GM12891 (cell line): Measurements from ENCODE around the gene WDCP.

Source experiments
- DNase-seq: peaks from one replicate; pipeline ENCODE4 v3.0.0; 2011; ENCODE audit warnings: low spot score; ENCODE audit not compliant: insufficient read length
- FAIRE-seq: peaks from 2 replicates; lab custom pipeline; 2011; peaks lifted over from hg19 to GRCh38; lab: Jason Lieb, UNC
- PAX5 ChIP-seq: IDR thresholded peaks from 2 replicates; pipeline ENCODE4 v1.6.1; 2011; ENCODE audit warnings: low read length, moderate library complexity, mild to moderate bottlenecking; ENCODE audit not compliant: insufficient read depth, severe bottlenecking
- POLR2A ChIP-seq: IDR thresholded peaks from 2 replicates; pipeline ENCODE4 v1.6.1; 2011; ENCODE audit warnings: low read depth, low read length, control low read depth
- POLR2AphosphoS5 ChIP-seq: IDR thresholded peaks from 2 replicates; pipeline ENCODE4 v1.6.1; 2011; ENCODE audit warnings: low read depth, low read length, control low read depth
- POU2F2 ChIP-seq: IDR thresholded peaks from 2 replicates; pipeline ENCODE4 v1.6.1; 2011; ENCODE audit warnings: low read depth, mild to moderate bottlenecking, control low read depth, low read length, moderate library complexity
- SPI1 ChIP-seq: IDR thresholded peaks from 2 replicates; pipeline ENCODE4 v1.6.1; 2011; ENCODE audit warnings: low read depth, low read length, control low read depth
- TAF1 ChIP-seq: IDR thresholded peaks from 2 replicates; pipeline ENCODE4 v1.6.1; 2011; ENCODE audit warnings: low read depth, low read length, control low read depth

WDCP gene

DNA sequence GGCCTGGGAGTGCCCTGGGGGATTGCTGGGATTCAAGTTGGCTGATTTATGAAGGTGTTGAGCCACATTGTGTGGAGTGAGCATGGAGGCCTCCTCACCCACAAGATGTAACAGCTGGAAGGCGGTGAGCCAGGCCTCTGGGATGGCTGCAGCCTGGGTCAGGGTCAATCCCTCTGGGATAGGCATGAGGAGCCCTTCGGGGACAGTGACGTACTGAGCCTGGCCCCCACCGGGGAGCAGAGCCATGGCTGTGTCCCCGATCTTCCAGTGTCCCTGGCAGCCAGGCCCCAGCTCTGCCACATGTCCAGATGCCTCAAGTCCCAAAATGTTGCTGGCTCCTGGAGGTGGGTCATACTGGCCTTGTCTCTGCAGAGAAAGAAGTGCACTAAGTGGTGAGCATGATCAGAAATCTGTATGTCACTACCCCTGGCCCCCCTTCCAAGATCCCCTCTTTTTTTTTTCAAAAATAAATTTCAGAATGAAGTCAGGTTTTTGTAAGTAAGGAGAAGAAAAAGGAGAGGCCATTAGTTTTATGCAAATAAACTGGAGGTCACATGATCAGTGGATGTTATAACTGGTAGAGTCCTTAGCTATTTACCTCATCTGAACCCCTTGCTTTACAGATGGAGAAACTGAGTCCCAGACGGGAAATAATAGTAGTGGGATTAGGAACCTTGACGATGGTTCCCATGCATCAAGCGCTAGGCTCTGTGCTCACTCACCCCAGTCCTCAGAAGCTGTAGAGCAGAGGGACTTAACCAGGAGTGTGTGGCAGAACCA is 35.8 kb upstream of the WDCP start:
- FAIRE-seq = no peak
- DNase-seq = no peak
- no peak for TF ChIP-seq PAX5
- TF ChIP-seq POU2F2 = no peak
- no peak for TF ChIP-seq TAF1
- TF ChIP-seq SPI1 = no peak
- TF ChIP-seq POLR2A = no peak
- no peak for TF ChIP-seq POLR2AphosphoS5

DNA sequence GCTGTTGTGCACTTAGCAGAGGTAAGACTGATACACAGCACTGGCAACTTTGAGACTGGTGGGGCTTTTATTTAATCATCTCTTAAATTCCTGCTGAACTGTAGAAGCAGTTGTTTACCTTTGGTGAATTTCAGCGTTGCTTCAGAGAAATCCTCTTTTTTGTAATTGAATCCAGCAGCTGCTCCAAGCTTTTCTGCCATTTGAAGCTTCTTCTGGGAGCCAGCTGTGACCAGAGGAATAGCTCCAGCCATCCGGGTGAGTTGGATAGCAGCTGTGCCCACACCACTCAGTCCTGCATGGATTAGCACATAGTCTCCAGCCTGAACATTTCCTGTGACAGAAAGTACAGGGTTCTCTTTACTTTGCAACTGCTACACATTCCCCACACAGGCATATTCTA is 33.5 kb upstream of the WDCP start:
- DNase-seq (no peak), FAIRE-seq (no peak)

DNA sequence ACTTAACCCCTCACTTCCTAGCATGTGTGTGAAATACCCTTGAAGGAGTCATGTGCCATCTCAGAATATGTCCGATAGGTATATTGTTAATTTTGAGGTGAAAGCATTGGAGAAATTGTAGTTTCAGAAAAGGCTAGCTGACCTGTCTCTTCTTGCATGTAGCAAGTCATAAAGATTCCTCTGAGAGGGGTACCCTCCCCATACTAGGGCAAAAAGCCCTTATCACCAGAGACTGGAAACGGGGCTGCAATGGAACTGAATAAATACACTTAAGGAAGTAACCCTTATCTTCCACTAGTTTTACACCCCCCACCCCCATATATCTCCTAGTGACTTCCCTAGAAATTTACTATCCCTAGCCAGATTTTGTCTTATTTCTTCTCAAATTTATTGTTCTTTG is 30.7 kb upstream of the WDCP start:
- DNase-seq = no peak
- no peak for FAIRE-seq
- no peak for TF ChIP-seq POLR2AphosphoS5
- TF ChIP-seq POLR2A = no peak
- TF ChIP-seq TAF1 = no peak
- TF ChIP-seq SPI1 = no peak
- TF ChIP-seq PAX5 = no peak
- no peak for TF ChIP-seq POU2F2

More for the DNA sequence above, 33.5 kb upstream of the WDCP start:
- TF ChIP-seq POU2F2 (no peak), POLR2AphosphoS5 (no peak), PAX5 (no peak), TAF1 (no peak), SPI1 (no peak), POLR2A (no peak)

DNA sequence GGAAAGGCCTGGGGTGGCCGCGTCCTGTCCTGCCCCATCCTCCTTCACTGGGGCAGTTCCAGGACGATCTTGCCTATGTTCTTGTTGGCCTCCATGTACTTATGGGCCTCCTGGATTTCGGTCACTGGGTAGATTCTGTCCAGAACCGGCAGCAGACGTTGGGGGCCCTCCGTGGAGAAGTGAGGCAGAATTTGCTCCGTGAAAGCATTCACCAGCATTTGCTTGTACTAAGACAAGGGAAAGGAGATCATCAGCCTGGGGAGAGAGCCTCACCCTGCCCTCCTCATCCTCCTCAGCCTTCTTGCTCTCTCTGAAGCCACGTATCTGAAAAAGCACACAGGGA is 30.3 kb upstream of the WDCP start:
- FAIRE-seq (no peak), DNase-seq (no peak)
- no peak for TF ChIP-seq POLR2A
- TF ChIP-seq SPI1 = no peak
- no peak for TF ChIP-seq POU2F2
- no peak for TF ChIP-seq TAF1
- no peak for TF ChIP-seq PAX5
- TF ChIP-seq POLR2AphosphoS5 = no peak

DNA sequence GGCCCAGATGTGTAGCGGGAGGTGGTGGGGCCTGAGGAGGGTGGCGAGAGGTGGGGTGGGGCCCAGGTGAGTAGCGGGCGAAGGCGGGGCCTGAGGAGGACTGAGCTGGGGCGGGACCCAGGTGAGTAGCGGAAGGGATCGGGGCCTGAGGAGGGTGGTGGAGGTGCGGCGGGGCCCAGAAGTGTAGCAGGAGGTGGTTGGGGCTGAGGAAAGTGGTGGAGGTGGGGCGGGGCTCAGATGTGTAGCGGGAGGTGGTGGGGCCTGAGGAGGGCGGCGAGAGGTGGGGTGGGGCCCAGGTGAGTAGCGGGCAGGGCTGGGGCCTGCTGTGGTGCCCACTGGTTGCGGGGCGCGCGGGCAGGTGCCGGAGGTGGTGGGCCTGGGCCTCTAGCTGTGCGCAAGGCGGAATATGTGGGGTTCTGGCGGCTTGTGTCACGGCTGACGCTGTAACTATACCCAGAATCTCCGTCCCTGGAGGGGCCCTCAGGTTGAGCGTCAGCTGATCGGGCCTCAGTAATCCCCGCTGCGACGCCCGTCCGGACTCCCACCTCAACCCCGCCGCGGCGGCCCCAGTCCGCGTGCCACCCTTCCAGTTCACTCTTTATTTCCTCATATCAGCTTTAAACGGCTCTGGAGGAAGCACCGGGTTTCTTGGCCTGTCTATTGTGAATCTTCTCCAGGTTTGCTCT is 29.8 kb upstream of the WDCP start:
- no peak for TF ChIP-seq SPI1
- FAIRE-seq (no peak), DNase-seq (no peak)

DNA sequence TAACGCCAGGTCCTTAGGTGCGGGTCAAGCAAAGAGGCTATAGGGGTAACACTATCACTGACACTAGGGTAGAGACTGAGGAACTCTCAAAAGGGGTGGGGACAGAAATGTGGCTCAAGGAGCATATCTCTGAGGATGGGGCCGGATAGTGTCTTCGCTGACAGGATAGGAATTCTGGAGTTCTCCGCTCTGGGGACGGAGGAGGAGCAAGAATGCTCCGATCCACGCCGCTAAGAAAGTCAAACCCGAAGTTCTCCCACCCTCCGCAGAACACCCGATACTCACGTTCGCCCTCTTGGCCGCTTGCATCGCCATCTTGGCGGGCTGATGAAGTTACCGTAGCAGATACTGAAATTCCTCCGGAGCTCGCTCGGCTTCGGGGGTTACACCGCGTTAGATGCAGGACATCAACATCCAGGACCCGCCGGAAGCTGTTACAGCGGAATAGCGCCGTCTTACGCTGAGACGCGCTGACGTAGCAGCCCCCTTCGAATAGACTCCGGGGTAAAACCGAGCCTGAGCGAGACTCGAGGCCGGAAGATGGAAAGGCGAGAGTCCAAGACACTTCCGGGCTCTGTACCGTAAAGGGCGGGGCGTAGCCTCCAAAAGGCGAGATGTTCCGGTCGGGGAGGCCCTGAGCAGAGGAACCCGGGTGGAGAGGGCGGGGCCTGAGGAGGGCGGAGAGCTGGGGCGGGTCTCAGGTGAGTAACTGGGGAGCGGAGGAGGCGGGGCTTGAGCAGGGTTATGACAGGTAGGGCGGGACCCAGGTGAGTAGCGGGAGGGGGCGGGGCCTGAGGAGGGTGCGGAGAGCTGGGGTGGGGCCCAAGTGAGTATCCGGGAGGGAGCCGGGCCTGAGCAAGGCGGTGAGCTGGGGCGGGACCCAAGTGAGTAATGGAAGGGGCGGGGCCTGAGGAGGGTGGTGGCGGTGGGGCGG is 29.0 kb upstream of the WDCP start, which contains the start of gene SF3B6:
TSS of gene SF3B6 (minus strand) at position 412 of the 934 bp plus-strand sequence. CDS start at position 315, 97 bp downstream.
- DNase-seq (peak; percentile 83), FAIRE-seq (peak; percentile 98)
- TF ChIP-seq TAF1 = peak; percentile 90
- TF ChIP-seq PAX5 = peak; percentile 13
- peak; percentile 55 for TF ChIP-seq SPI1
- TF ChIP-seq POLR2AphosphoS5 = peak; percentile 94
- TF ChIP-seq POU2F2 = peak; percentile 91
- peak; percentile 94 for TF ChIP-seq POLR2A

DNA sequence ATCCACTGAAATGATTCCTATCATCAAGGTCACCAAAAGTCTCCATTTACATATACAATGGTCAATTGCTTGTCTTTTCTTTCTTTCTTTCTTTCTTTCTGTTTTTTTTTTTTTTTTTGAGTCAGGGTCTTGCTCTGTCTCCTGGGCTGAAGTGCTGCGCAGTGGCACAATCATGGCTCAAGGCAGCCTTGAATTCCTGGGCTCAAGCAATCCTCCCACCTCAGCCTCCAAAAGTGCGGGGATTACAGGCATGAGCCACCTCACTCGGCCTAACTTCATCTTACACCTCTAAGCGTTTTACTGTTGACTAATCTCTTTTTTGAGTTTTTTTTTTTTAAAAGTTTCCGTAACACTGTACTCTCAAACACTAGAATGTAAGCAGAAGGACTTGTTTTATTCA is 28.1 kb upstream of the WDCP start:
- FAIRE-seq (no peak), DNase-seq (no peak)
- TF ChIP-seq TAF1 (no peak), POU2F2 (no peak)

DNA sequence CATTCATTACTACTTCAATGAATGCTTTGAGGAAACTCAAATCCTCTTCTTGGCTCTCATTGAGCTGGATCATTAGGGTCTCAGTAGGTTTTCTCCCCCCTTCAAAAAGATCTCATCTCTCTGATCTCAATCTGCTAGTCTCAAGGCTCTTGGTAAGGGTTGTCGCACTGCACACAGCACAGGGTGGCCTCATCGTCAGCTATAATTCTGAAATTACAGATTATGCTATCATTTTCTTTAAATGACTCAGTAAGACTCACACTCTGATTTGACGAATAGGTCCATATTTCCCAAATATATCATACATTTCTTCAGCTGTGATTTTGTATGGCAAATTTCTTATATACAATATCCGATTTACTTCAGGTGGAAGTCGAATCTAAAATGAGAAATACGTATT is 26.6 kb upstream of the WDCP start:
- TF ChIP-seq TAF1 (no peak), POLR2A (no peak), POLR2AphosphoS5 (no peak), PAX5 (no peak), SPI1 (no peak), POU2F2 (no peak)
- DNase-seq (no peak), FAIRE-seq (no peak)

DNA sequence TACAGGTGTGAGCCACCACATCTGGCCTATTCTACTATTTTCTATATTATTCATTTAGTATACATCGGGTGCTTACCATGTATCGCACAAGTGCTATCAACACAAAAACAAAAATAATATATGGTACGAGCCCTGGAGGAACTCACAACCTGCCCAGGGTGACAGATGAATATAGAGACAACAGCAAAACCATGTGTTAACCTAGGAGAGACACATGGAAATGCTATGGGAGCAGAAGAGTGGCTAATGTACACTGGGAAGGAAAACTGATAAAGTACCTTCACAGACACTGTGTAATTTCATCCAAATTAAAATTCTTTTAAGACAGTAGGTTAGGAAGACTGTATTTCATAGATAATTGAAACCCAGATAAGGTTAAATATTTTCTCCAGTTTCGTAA is 25.1 kb upstream of the WDCP start:
- FAIRE-seq = no peak
- no peak for TF ChIP-seq POLR2AphosphoS5
- TF ChIP-seq POLR2A = no peak
- TF ChIP-seq TAF1 = no peak
- TF ChIP-seq SPI1 = no peak
- TF ChIP-seq POU2F2 = no peak
- no peak for TF ChIP-seq PAX5
- DNase-seq = no peak
